ENCODE data around the gene GNS. TPM values are rescaled to one million over a fixed set of nuclear protein-coding genes. Genes with fewer than 3 reads are reported as not detected.
A peak's percentile ranks its signal among the peaks of the same experiment; 100 is the strongest.

The GNS gene
- total and polyA plus RNA-seq, 10 of the 15 experiments (the other 5 are each of a cell fraction or from before 2014, with no cell fraction given), result 4.1 to 33.8 (median 19.1) TPM

GRCh38 chr12:64808110-64808509, 48.9 kb upstream of the GNS start (continued):
- TF ChIP-seq SIN3A (IDR thresholded peaks at IDR 0.05; ENCODE audit: low read depth, low read length) (no peak), RUNX3 (IDR thresholded peaks at IDR 0.05; ENCODE audit: low read length) (peak; percentile 73), GABPA (IDR thresholded peaks at IDR 0.05; ENCODE audit: low read depth) (peak; percentile 48; the same call in 1 of the 2 replicates), MEF2B (IDR thresholded peaks at IDR 0.05; ENCODE audit: partially characterized antibody, poor library complexity, severe bottlenecking) (peak; percentile 43), E2F4 (IDR thresholded peaks at IDR 0.05; ENCODE audit: low read depth, low read length) (no peak), CHD4 (IDR thresholded peaks at IDR 0.05) (no peak), GATAD2B (conservative IDR thresholded peaks at IDR 0.05; ENCODE audit: low read depth) (no peak), CHD1 (IDR thresholded peaks at IDR 0.05; ENCODE audit: low read depth, low read length) (no peak), ETV6 (conservative IDR thresholded peaks at IDR 0.05 in 1 of 2, IDR thresholded peaks at IDR 0.05 in 1 of 2; ENCODE audit: borderline replicate concordance in 1 of 2, low read depth in 1 of 2) (peak in 1 of 2 experiments; percentile 62; a peak in 1 of 4 replicates), EED (IDR thresholded peaks at IDR 0.05; ENCODE audit: low read depth) (peak; percentile 59), ZNF687 (IDR thresholded peaks at IDR 0.05) (0 out of 2 replicates have a peak, but pooled peaks have one; percentile 36), ZBTB11 (CRISPR knock-in tag; IDR thresholded peaks at IDR 0.05) (no peak), PML (IDR thresholded peaks at IDR 0.05; ENCODE audit: low read length) (no peak), ZNF274 (IDR thresholded peaks at IDR 0.05; ENCODE audit: insufficient read depth, insufficient read length) (no peak)
- TF ChIP-seq, protein P1, sequence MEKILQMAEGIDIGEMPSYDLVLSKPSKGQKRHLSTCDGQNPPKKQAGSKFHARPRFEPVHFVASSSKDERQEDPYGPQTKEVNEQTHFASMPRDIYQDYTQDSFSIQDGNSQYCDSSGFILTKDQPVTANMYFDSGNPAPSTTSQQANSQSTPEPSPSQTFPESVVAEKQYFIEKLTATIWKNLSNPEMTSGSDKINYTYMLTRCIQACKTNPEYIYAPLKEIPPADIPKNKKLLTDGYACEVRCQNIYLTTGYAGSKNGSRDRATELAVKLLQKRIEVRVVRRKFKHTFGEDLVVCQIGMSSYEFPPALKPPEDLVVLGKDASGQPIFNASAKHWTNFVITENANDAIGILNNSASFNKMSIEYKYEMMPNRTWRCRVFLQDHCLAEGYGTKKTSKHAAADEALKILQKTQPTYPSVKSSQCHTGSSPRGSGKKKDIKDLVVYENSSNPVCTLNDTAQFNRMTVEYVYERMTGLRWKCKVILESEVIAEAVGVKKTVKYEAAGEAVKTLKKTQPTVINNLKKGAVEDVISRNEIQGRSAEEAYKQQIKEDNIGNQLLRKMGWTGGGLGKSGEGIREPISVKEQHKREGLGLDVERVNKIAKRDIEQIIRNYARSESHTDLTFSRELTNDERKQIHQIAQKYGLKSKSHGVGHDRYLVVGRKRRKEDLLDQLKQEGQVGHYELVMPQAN (conservative IDR thresholded peaks at IDR 0.05), result no peak
- TF ChIP-seq, protein P2, sequence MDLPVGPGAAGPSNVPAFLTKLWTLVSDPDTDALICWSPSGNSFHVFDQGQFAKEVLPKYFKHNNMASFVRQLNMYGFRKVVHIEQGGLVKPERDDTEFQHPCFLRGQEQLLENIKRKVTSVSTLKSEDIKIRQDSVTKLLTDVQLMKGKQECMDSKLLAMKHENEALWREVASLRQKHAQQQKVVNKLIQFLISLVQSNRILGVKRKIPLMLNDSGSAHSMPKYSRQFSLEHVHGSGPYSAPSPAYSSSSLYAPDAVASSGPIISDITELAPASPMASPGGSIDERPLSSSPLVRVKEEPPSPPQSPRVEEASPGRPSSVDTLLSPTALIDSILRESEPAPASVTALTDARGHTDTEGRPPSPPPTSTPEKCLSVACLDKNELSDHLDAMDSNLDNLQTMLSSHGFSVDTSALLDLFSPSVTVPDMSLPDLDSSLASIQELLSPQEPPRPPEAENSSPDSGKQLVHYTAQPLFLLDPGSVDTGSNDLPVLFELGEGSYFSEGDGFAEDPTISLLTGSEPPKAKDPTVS (IDR thresholded peaks at IDR 0.05; ENCODE audit: low read depth, low read length), result no peak

Data from GM12878 (cell line).